ENCODE results near the gene THSD4. TPM values are rescaled to one million over a fixed set of nuclear protein-coding genes. Genes with fewer than 3 reads are reported as not detected.
A peak's percentile ranks its signal among the peaks of the same experiment; 100 is the strongest.

Gene THSD4
- total RNA-seq, 2 donors from 2014 or later, result 35.2 to 45.5 TPM

GRCh38 chr15:71573599-71573998, 458.3 kb downstream of the THSD4 start:
- DNase-seq, result no peak
- intact Hi-C loops (cut with DNase I, micrococcal nuclease), result no loop called here
- ATAC-seq, result no peak

DNA sequence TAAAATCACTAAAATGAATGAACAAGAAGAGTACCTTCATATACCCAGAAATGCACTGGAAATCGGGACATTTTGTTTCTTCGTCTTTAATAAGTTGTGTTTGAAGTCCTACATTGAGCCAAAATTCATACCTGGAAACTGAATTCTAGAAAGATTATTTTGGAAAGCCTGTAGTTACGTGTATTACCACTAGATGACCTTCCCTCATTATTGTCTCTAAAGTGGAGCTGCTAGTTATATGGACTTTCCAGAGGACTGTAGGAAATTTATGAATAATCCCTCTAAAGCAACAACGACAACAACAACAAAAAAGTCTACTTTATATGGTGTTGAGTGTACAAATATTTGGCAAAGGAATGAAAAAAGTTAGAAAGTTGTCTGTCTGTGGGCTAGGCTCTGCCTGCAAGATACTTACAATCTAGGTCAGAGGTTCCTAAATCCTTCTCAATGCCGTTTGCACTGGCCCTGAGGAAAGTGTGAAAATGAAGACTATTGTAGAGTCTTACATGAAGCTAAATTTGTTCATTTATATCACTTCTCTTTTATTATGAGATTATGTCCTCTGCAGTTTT, 460.3 kb downstream of the THSD4 start:
- ATAC-seq (peak; percentile 51), DNase-seq (no peak)
- intact Hi-C loops (cut with DNase I, micrococcal nuclease), result no loop called here

GRCh38 chr15:71577071-71577470, 461.8 kb downstream of the THSD4 start:
- DNase-seq (no peak), ATAC-seq (no peak)
- intact Hi-C loops (cut with DNase I, micrococcal nuclease), result no loop called here

DNA sequence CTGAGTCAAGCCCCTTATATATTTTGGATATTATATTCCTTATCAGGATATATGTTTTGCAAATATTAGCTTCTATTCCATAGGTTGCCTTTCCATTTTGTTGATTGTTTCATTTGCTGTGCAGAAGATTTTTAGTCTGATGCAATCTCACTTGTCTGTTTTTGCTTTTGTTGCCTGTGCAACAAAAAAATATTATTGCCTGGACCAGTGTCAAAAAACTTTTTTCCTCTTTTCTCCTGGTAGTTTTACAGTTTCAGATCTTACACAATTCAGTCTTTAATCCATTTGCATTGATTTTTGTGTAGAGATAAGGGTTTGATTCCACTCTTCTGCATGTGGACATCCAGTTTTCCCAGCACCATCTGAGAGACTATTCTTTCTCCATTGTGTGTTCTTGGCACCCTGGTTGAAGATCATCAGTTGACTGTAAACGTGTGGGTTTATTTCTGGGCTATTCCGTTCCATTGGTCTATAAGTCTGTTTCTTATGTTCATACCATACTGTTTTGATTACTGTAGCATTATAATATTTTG, 466.2 kb downstream of the THSD4 start:
- ATAC-seq, result no peak
- DNase-seq, result no peak
- intact Hi-C loops (cut with DNase I, micrococcal nuclease), result no loop called here

DNA sequence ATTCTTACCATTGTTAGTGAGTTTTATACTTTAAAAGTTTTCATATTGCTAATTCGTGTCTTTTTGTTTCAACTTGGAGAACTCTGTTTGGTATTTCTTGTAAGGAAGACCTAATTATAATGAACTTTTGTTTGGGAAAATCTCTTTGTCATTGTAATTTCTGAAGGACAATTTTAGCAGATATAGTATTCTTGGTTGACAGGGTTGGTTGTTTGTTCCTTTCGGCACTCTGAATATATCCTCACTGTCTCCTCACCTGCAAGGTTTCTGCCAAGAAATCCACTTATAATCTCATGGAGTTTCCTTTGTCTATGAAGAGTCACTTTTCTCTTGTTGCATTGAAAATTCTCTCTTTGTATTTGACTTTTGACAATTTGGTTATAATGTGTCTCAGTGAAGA, 469.9 kb downstream of the THSD4 start:
- DNase-seq (no peak), ATAC-seq (no peak)
- intact Hi-C loops (cut with DNase I, micrococcal nuclease), result no loop called here

GRCh38 chr15:71586463-71586862, 471.2 kb downstream of the THSD4 start:
- intact Hi-C loops (cut with DNase I, micrococcal nuclease), result no loop called here
- ATAC-seq, result no peak
- no peak for DNase-seq

DNA sequence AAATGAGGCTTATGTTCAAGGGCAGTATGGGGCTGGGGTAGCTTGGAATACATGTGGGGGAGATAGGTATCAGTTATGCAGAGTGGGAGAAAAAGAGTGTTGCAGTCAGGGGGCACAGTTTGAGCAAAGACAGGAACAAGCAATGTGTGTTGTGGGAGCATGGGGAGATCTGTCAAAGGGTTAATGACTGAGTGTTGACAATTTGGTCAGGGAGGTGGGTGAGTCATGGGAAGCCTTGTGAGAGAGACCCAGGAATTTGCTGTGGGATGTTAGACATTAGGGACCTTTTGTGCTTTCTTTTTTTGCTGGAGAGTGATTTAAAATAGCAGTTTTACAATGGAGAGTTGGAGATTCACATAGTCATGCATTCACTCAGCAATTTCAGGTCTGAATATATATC, 473.5 kb downstream of the THSD4 start:
- intact Hi-C loops (cut with DNase I, micrococcal nuclease), result no loop called here
- no peak for ATAC-seq
- DNase-seq, result no peak

- intact Hi-C loops (cut with DNase I, micrococcal nuclease), result no loop called here
- no peak for DNase-seq
- ATAC-seq, result no peak
These were observed 475.8 kb downstream of the THSD4 start for GRCh38 chr15:71591057-71591456.

DNA sequence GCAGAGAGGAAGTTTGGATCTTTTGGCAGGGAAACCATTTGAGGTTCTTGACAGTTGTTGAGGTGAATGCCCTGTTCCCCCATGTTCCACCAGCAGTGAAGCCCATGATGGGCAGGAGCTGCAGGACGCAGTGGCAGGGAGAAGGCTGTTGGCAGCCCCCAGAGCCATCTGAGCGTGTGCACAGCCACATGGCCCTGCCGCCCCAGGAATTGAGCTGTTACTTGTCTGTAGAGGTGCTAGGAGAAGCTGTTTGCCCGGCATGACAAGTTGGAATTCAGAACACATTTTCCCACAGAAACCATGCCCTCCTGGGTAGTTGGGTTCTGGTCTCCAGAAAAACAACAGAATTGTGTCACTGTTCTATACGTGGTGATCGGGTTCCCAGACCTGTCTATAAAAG, 476.9 kb downstream of the THSD4 start:
- no peak for ATAC-seq

GRCh38 chr15:71595846-71596553, 480.7 kb downstream of the THSD4 start:
- ATAC-seq (no peak), DNase-seq (no peak)
- intact Hi-C loops (cut with DNase I, micrococcal nuclease), result no loop called here

More for the DNA sequence above, 476.9 kb downstream of the THSD4 start:
- intact Hi-C loops (cut with DNase I, micrococcal nuclease), result no loop called here
- no peak for DNase-seq

GRCh38 chr15:71596672-71597071, 481.4 kb downstream of the THSD4 start:
- intact Hi-C loops (cut with DNase I, micrococcal nuclease), result no loop called here
- ATAC-seq (peak; percentile 18), DNase-seq (no peak)

DNA sequence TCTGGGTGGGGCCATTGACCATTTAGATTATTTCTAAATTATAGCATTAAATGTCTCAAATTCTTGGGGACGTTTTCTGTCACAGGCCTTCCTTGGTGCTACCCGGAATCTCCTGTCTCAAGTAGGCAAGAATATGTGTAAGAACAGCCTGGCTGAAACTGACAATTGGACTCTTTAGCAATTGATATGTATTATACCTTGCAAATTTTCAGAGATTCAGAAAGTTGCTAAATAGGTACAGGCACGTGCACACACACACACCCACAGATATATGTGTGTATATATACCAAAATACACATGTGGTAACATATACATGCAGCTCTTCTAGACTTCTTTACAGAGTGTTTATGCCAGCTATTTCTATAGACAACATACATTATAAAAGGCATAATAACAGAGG, 481.9 kb downstream of the THSD4 start:
- no peak for ATAC-seq
- intact Hi-C loops (cut with DNase I, micrococcal nuclease), result no loop called here
- DNase-seq, result no peak

- ATAC-seq (no peak), DNase-seq (no peak)
- intact Hi-C loops (cut with DNase I, micrococcal nuclease), result no loop called here
These were observed 482.4 kb downstream of the THSD4 start for GRCh38 chr15:71597637-71598036.

DNA sequence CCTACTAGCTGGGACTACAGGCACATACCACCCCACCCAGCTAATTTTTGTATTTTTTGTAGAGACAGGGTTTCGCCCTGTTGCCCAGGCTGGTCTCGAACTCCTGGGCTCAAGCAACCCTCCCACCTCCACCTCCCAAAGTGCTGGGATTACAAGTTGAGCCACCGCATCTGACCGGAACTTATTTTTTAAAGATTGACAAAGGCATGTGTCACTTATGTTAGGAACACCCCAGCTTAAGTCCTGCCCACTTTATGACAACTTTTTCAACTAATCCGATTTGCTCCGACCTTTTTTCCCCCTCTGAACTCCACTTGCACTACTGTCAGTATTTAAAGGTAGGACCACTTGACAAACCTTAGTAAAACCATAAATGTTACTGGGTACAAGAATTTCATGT, 483.5 kb downstream of the THSD4 start:
- ATAC-seq (no peak), DNase-seq (no peak)
- intact Hi-C loops (cut with DNase I, micrococcal nuclease), result no loop called here

DNA sequence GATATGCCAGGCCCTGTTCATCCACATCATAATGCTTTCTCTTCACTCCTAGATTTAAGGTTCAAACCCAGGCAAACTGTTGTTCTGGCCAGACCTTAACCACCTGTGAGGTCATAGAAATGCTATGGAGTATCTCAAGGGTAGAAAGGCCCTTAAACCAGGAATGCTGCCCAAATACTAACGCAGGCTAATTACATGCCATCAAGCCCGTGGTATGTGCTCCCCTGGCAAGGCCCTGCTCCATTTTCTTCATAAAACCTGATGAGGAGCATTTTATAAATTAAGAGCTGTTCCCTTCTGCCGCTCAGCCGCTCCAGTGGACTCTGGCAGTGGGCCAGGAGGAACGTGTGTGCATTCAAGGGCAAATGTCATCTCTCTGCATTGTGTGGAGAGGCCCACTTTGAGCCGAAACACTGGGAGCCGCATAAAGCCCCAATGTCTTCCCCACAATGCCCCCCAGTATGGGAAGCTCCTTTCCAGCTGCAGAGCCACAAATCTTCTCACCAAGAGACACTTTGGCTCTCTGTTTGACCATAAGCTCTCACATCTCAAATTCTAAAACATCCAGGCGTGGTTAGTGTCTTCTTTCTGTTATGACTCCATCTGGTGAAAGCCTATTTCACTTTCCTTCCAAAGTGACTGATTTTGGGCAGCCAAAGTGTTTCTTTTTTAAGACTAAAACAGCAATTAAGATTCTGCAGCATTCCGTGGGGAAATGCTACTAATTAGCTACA, 484.3 kb downstream of the THSD4 start:
- peak in 1 of 2 donors; percentile 9 for DNase-seq
- no peak for ATAC-seq
- intact Hi-C loops (cut with DNase I, micrococcal nuclease), result no loop called here

GRCh38 chr15:71600237-71600636, 485.0 kb downstream of the THSD4 start:
- ATAC-seq, result no peak
- intact Hi-C loops (cut with DNase I, micrococcal nuclease), result no loop called here

DNA sequence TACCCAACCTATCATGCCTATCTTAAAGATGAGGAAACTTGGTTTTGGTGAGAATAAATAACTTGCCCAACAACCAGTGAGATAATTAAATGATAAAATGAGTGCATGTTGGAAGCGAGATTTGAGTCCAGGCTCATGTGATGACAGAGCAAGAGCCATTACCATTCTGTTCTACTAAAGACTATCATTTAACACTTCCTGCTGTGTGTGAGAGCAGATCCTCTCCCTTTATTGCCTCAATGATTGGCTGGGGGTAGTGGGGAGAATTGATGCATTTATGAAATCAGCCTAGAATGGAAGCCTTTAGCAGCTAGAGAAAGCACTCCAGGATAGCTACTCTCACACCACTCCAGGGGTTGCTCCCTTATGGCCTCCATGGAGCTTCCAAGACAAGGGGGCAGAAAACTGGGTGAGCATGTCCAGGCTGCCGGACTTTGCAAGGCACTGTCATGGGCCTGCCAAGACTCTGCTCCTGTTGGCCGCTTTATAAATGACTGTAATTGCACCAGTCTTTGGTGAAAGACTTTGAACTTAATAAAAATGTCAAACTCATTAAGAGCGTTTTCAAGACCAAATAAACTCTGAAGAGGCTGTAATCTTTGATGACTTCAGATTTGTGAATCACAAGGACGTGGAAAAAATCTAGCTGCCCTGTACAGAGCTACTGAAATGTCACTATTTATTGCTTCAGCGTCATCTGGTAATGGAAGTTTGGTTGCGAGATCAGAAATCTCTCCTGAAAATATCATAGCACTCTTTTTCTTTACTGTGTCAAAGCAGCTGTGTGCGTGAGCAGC, 486.0 kb downstream of the THSD4 start:
- intact Hi-C loops (cut with DNase I, micrococcal nuclease), result no loop called here
- no peak for DNase-seq
- ATAC-seq, result peak; percentile 86

More at GRCh38 chr15:71600237-71600636, 485.0 kb downstream of the THSD4 start:
- DNase-seq, result no peak

GRCh38 chr15:71603379-71603778, 488.1 kb downstream of the THSD4 start:
- intact Hi-C loops (cut with DNase I, micrococcal nuclease), result no loop called here
- DNase-seq (no peak), ATAC-seq (no peak)

DNA sequence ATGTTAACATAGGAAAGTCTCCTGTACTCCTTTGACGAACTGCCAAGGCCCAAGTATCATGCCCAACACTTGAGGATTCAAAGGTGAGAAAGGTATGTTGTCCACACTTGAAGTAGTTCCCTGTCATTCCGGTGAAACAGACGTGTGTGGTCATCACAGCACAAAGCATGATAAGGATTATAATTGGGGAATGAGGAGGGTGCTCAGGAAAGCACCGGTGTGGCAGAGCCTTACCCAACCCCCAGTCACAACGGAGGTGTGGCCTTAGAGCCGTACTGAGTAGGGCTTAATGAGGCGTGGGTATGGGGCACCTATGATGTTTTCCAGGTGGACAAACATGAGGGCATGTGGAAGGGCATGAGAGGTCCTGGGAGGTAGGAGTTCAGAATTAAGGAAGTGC, 492.1 kb downstream of the THSD4 start:
- intact Hi-C loops (cut with DNase I, micrococcal nuclease), result no loop called here
- ATAC-seq, result no peak
- DNase-seq, result no peak

Data from left colon (tissue), 2 donors.